ENCODE measurements around the gene ZC3H4. TPM values are rescaled to one million over a fixed set of nuclear protein-coding genes. Genes with fewer than 3 reads are reported as not detected.

The ZC3H4 gene
- total RNA-seq, 1 donor from 2014 or later: 43.5 TPM

DNA sequence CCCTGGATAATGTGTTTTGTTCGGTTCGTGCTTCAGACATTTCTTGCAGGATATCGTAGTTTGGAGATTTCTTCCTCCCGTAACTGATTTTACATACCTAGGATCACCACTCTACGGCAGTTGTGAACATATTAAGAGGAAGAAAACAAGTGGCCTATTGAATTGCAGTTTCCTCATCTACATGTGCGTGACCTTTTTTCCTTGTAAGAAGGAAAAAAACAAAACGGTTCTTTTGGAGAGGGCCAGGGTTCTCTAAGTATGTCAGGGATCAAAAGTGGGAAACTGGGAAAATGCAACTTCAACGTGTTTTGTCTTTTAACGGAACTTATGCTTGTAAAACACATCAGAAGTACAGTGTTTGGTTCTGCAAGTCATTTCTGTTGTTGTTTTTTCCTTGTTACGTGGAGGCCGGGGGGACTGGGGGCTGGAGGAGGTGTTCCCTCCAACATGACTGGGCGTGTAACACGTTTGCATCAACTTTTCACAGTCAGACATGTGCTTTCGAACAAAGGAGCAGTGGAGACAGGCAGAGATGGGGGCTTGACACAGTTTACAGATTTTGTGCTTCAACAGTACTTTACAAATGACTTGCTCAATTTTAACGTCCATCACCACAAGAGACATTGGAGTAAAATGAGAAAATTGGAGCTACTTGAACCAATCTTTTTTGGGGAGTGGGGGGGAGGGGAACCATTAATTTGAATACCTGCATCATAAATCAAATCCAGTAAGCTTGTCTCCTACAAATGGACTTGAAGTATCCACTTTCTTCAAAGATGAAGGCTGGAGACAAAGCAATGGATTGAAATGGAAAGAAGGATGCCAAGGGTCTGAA, 3.8 kb downstream of the ZC3H4 start:
- H3K36me3 Mint-ChIP-seq (ENCODE audit: low read depth): peaks cover 14% of the 10 kb centered on the region
- no peak for DNase-seq (ENCODE audit: low spot score)
- peak overlapping the region; percentile 98 for H3K27ac Mint-ChIP-seq (ENCODE audit: unreplicated experiment)
- H3K27me3 Mint-ChIP-seq (ENCODE audit: low read depth): no peaks in the 10 kb centered on the region
- H3K4me3 Mint-ChIP-seq (ENCODE audit: unreplicated experiment): peak overlapping the region; percentile 96
- H3K4me1 Mint-ChIP-seq (ENCODE audit: low read depth): peaks cover 59% of the 10 kb centered on the region
- no peaks in the 10 kb centered on the region for H3K9me3 Mint-ChIP-seq (ENCODE audit: low read depth)
- TF ChIP-seq CTCF (IDR thresholded peaks at IDR 0.05): no peak

GRCh38 chr19:47109177-47109540, 4.4 kb downstream of the ZC3H4 start:
- peaks cover 58% of the 10 kb centered on the region for H3K4me1 Mint-ChIP-seq (ENCODE audit: low read depth)
- peaks cover 14% of the 10 kb centered on the region for H3K36me3 Mint-ChIP-seq (ENCODE audit: low read depth)
- peak overlapping the region; percentile 98 for H3K27ac Mint-ChIP-seq (ENCODE audit: unreplicated experiment)
- peak overlapping the region; percentile 96 for H3K4me3 Mint-ChIP-seq (ENCODE audit: unreplicated experiment)
- no peak for TF ChIP-seq CTCF (IDR thresholded peaks at IDR 0.05)
- no peaks in the 10 kb centered on the region for H3K27me3 Mint-ChIP-seq (ENCODE audit: low read depth)
- no peak for DNase-seq (ENCODE audit: low spot score)
- H3K9me3 Mint-ChIP-seq (ENCODE audit: low read depth): no peaks in the 10 kb centered on the region

GRCh38 chr19:47107953-47108746, 5.4 kb downstream of the ZC3H4 start:
- Mint-ChIP-seq H3K4me1 (ENCODE audit: low read depth) (peaks cover 49% of the 10 kb centered on the region), H3K27ac (ENCODE audit: unreplicated experiment) (peak overlapping the region; percentile 98), H3K9me3 (ENCODE audit: low read depth) (no peaks in the 10 kb centered on the region), H3K36me3 (ENCODE audit: low read depth) (peaks cover 14% of the 10 kb centered on the region), H3K4me3 (ENCODE audit: unreplicated experiment) (no peak overlapping the region), H3K27me3 (ENCODE audit: low read depth) (no peaks in the 10 kb centered on the region)
- DNase-seq (ENCODE audit: low spot score): peak; percentile 14
- TF ChIP-seq CTCF (IDR thresholded peaks at IDR 0.05): no peak

DNA sequence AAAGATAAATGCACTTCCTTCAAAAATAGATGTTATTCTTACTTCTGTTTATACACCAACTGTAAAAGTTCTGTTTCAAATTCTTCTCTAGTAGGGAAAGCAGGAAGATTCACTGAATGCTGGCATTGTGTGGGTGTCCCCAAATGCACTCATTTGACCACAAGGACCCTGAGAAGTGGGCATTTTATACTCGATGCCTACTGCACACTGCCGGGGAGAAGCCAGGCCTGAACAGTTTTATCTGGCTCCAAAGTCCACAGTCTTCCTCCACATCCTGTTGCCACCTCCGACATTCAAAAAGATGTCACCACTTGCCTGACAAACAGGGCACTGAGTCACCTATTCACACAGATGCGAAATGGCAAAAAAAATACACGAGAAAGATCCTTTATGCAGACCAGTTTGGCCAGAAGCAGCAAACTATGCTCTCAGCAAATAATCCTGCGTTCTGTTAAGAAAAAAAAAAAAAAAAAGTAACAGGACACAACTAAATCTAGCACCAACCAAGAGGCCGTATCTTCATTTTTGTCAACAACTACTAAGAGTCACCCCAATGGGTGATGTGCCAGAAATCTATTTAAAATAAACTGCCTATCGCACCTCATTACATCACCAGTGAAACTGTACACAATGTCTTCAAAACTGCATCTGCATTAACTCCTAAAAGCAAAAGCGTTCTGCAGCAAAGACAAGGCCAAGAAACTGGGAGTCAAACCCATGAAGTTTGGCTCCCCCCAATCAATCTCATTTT, 6.2 kb downstream of the ZC3H4 start:
- H3K27me3 Mint-ChIP-seq (ENCODE audit: low read depth): no peaks in the 10 kb centered on the region
- H3K4me1 Mint-ChIP-seq (ENCODE audit: low read depth): peaks cover 56% of the 10 kb centered on the region
- H3K9me3 Mint-ChIP-seq (ENCODE audit: low read depth): no peaks in the 10 kb centered on the region
- TF ChIP-seq CTCF (IDR thresholded peaks at IDR 0.05): no peak
- H3K36me3 Mint-ChIP-seq (ENCODE audit: low read depth): peaks cover 14% of the 10 kb centered on the region
- DNase-seq (ENCODE audit: low spot score): peak; percentile 10
- peak overlapping the region; percentile 98 for H3K27ac Mint-ChIP-seq (ENCODE audit: unreplicated experiment)
- H3K4me3 Mint-ChIP-seq (ENCODE audit: unreplicated experiment): no peak overlapping the region

DNA sequence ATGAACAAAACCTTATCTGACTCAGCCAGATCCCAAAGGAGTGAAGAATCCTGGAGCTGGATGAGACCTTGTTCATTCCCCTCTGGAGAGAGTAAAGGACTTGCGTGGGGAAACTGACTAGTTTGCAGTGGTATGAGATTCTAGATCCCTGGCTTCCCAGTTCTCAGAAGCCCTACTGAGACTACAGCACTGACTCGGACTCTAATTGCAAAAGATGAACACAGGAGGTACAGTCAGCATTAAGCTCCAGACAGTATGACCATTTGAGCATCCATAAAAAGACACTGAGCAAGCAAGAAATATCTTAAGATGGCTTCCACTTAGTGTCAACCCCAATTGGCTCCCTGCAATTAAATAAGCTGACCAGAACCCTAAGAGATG, 6.8 kb downstream of the ZC3H4 start:
- peaks cover 62% of the 10 kb centered on the region for H3K4me1 Mint-ChIP-seq (ENCODE audit: low read depth)

More for the DNA sequence above, 6.8 kb downstream of the ZC3H4 start:
- no peak for DNase-seq (ENCODE audit: low spot score)
- no peak overlapping the region for H3K4me3 Mint-ChIP-seq (ENCODE audit: unreplicated experiment)
- no peaks in the 10 kb centered on the region for H3K27me3 Mint-ChIP-seq (ENCODE audit: low read depth)
- TF ChIP-seq CTCF (IDR thresholded peaks at IDR 0.05): no peak
- peak overlapping the region; percentile 98 for H3K27ac Mint-ChIP-seq (ENCODE audit: unreplicated experiment)
- no peaks in the 10 kb centered on the region for H3K9me3 Mint-ChIP-seq (ENCODE audit: low read depth)
- H3K36me3 Mint-ChIP-seq (ENCODE audit: low read depth): peaks cover 14% of the 10 kb centered on the region

All from chondrocyte (in vitro differentiated cells).